Glutamatergic neuron (in vitro differentiated cells): Measurements from ENCODE around the gene KNDC1. TPM values are rescaled to one million over a fixed set of nuclear protein-coding genes. Genes with fewer than 3 reads are reported as not detected.

Experiments used
- DNase-seq: peaks from one replicate; pipeline ENCODE4 v3.0.0; 2022
- H3K27ac Mint-ChIP-seq: one replicate; pipeline ENCODE4 v1.8.0; 2020; ENCODE audit warnings: mild to moderate bottlenecking, mixed read lengths, inconsistent platforms; ENCODE audit not compliant: unreplicated experiment
- H3K27me3 Mint-ChIP-seq: one replicate; pipeline ENCODE4 v1.8.0; 2020; ENCODE audit warnings: mild to moderate bottlenecking, moderate library complexity, mixed read lengths, inconsistent platforms; ENCODE audit not compliant: unreplicated experiment
- H3K36me3 Mint-ChIP-seq: one replicate; pipeline ENCODE4 v1.8.0; 2020; ENCODE audit warnings: mild to moderate bottlenecking, mixed read lengths, inconsistent platforms; ENCODE audit not compliant: unreplicated experiment
- H3K4me1 Mint-ChIP-seq: one replicate; pipeline ENCODE4 v1.8.0; 2020; ENCODE audit warnings: mild to moderate bottlenecking, low read depth, mixed read lengths, inconsistent platforms; ENCODE audit not compliant: unreplicated experiment
- H3K4me3 Mint-ChIP-seq: one replicate; pipeline ENCODE4 v1.8.0; 2020; ENCODE audit warnings: mild to moderate bottlenecking, mixed read lengths, inconsistent platforms; ENCODE audit not compliant: unreplicated experiment
- H3K9me3 Mint-ChIP-seq: one replicate; pipeline ENCODE4 v1.8.0; 2020; ENCODE audit warnings: mild to moderate bottlenecking, moderate library complexity, mixed read lengths, inconsistent platforms; ENCODE audit not compliant: unreplicated experiment
- CTCF ChIP-seq: fragments of 200-600 bp; sonication (generic); IDR thresholded peaks from one replicate; pipeline ENCODE4 v1.5.0; 2021; ENCODE audit not compliant: partially characterized antibody, unreplicated experiment
- total RNA-seq: library from RNA; stranded (reverse); fragmentation: NEBNext Ultra II Directional; extraction: Animal tissue kit (Norgen Biotek cat#: 25700); gene quantifications from one replicate; pipeline ENCODE4 v1.2.1, GENCODE V29; 2021; ENCODE audit not compliant: unreplicated experiment

The KNDC1 gene
- total RNA-seq, 1 donor from 2014 or later: 7.4 TPM

GRCh38 chr10:133195611-133196010 is 35.6 kb downstream of the KNDC1 start:
- DNase-seq: no peak
- Mint-ChIP-seq H3K4me1 (no peaks in the 10 kb centered on the region), H3K36me3 (peaks cover 15% of the 10 kb centered on the region), H3K27me3 (no peaks in the 10 kb centered on the region), H3K27ac (no peak overlapping the region), H3K9me3 (peaks cover 15% of the 10 kb centered on the region), H3K4me3 (no peak overlapping the region)
- no peak for TF ChIP-seq CTCF

GRCh38 chr10:133196221-133196915 is 36.3 kb downstream of the KNDC1 start:
- Mint-ChIP-seq H3K27ac (no peak overlapping the region), H3K9me3 (peaks cover 13% of the 10 kb centered on the region), H3K4me1 (no peaks in the 10 kb centered on the region), H3K27me3 (no peaks in the 10 kb centered on the region), H3K4me3 (no peak overlapping the region), H3K36me3 (peaks cover 15% of the 10 kb centered on the region)
- TF ChIP-seq CTCF: no peak
- peak; percentile 12 for DNase-seq

- H3K27me3 Mint-ChIP-seq: no peaks in the 10 kb centered on the region
- TF ChIP-seq CTCF: no peak
- peaks cover 11% of the 10 kb centered on the region for H3K36me3 Mint-ChIP-seq
- DNase-seq: peak; percentile 16
- no peak overlapping the region for H3K4me3 Mint-ChIP-seq
- H3K9me3 Mint-ChIP-seq: peaks cover 10% of the 10 kb centered on the region
- H3K27ac Mint-ChIP-seq: no peak overlapping the region
- H3K4me1 Mint-ChIP-seq: no peaks in the 10 kb centered on the region
Observed at GRCh38 chr10:133196936-133197758, 37.1 kb downstream of the KNDC1 start.

- peaks cover 5% of the 10 kb centered on the region for H3K36me3 Mint-ChIP-seq
- TF ChIP-seq CTCF: no peak
- H3K27ac Mint-ChIP-seq: no peak overlapping the region
- H3K4me3 Mint-ChIP-seq: no peak overlapping the region
- no peaks in the 10 kb centered on the region for H3K27me3 Mint-ChIP-seq
- no peaks in the 10 kb centered on the region for H3K4me1 Mint-ChIP-seq
- peak; percentile 4 for DNase-seq
- H3K9me3 Mint-ChIP-seq: peaks cover 7% of the 10 kb centered on the region
Observed at GRCh38 chr10:133197786-133198185, 37.8 kb downstream of the KNDC1 start.

- Mint-ChIP-seq H3K36me3 (peaks cover 5% of the 10 kb centered on the region), H3K27ac (no peak overlapping the region), H3K4me1 (no peaks in the 10 kb centered on the region), H3K27me3 (no peaks in the 10 kb centered on the region), H3K9me3 (peaks cover 7% of the 10 kb centered on the region), H3K4me3 (no peak overlapping the region)
- no peak for DNase-seq
- no peak for TF ChIP-seq CTCF
Observed at GRCh38 chr10:133198206-133198605, 38.2 kb downstream of the KNDC1 start.
